ENCODE measurements around the gene HRK. TPM values are rescaled to one million over a fixed set of nuclear protein-coding genes. Genes with fewer than 3 reads are reported as not detected.

The HRK gene
- total RNA-seq, 1 donor from 2014 or later = not detected

DNA sequence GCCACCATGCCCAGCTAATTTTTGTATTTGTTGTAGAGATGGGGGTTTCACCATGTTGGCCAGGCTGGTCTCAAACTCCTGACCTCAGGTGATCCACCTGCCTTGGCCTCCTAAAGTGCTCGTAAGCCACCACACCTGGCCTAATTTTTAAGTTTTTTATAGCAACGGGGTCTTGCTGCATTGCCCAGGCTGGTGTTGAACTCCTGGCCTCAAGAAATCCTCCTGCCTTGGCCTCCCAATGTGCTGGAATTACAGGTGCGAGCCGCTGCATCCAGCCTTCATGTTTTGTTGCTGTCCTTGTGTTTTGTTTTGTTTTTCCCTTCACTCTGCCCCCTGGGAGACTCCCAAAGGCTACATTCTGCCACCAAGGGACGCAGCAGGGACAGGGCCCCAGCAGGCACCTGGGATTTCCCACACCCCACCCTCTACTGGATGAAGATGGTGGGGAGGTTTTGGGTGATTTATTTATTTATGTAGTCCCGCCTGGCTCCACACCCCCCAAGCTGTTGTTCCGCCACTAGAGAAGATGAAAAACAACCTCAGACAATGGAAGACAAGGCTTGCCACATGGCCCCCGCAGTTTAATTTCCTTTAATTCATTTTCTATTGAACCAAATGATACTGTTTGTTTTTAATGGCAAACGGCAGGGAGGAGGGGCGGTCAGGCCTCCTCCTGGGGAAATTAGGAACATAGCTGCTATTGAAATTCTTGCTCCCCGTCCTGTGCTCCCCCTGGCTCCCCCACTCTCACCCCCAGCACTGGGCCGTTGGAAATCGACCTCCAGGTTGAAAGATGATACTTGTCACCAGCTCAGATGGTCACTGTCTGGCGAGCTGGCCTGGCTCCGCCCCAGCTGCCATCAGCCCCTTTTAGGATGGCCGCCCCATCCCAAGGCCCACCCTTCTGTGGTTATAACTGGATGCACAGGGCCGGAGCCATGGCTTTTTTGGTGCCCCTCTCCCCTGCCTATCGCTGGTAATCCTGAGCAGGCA, 72.8 kb downstream of the HRK start:
- H3K27me3 Mint-ChIP-seq (ENCODE audit: unreplicated experiment) = no peaks in the 10 kb centered on the region
- TF ChIP-seq, protein P1, sequence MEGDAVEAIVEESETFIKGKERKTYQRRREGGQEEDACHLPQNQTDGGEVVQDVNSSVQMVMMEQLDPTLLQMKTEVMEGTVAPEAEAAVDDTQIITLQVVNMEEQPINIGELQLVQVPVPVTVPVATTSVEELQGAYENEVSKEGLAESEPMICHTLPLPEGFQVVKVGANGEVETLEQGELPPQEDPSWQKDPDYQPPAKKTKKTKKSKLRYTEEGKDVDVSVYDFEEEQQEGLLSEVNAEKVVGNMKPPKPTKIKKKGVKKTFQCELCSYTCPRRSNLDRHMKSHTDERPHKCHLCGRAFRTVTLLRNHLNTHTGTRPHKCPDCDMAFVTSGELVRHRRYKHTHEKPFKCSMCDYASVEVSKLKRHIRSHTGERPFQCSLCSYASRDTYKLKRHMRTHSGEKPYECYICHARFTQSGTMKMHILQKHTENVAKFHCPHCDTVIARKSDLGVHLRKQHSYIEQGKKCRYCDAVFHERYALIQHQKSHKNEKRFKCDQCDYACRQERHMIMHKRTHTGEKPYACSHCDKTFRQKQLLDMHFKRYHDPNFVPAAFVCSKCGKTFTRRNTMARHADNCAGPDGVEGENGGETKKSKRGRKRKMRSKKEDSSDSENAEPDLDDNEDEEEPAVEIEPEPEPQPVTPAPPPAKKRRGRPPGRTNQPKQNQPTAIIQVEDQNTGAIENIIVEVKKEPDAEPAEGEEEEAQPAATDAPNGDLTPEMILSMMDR (IDR thresholded peaks at IDR 0.05) = no peak
- no peaks in the 10 kb centered on the region for H3K36me3 Mint-ChIP-seq (ENCODE audit: unreplicated experiment)
- no peaks in the 10 kb centered on the region for H3K4me1 Mint-ChIP-seq (ENCODE audit: unreplicated experiment)
- DNase-seq (ENCODE audit: extremely low spot score, unreplicated experiment) = no peak
- no peak overlapping the region for H3K27ac Mint-ChIP-seq (ENCODE audit: unreplicated experiment)
- H3K4me3 Mint-ChIP-seq (ENCODE audit: unreplicated experiment) = no peak overlapping the region
- H3K9me3 Mint-ChIP-seq (ENCODE audit: unreplicated experiment) = no peaks in the 10 kb centered on the region

DNA sequence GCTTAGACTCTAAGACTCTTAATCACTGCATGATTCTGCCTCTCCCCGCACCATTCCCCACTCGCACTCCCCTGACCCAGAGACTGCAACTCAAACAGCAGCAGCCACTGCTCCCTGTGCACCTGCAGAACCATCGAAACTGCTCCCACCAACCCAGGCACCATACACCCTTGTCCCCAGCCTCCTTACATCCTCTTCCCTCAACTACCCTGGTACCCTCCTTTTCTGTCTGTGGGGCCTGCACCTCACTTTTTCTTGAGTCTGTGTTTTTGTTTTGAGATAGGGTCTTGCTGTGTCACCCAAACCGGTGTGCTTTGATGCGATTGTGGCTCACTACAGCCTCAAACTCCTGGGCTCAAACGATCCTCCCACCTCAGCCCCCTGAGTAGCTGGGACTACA, 73.7 kb downstream of the HRK start:
- Mint-ChIP-seq H3K4me1 (ENCODE audit: unreplicated experiment) (no peaks in the 10 kb centered on the region), H3K36me3 (ENCODE audit: unreplicated experiment) (no peaks in the 10 kb centered on the region), H3K27me3 (ENCODE audit: unreplicated experiment) (no peaks in the 10 kb centered on the region), H3K27ac (ENCODE audit: unreplicated experiment) (no peak overlapping the region), H3K4me3 (ENCODE audit: unreplicated experiment) (no peak overlapping the region), H3K9me3 (ENCODE audit: unreplicated experiment) (no peaks in the 10 kb centered on the region)
- TF ChIP-seq, protein P1 (IDR thresholded peaks at IDR 0.05) = no peak
- no peak for DNase-seq (ENCODE audit: extremely low spot score, unreplicated experiment)

DNA sequence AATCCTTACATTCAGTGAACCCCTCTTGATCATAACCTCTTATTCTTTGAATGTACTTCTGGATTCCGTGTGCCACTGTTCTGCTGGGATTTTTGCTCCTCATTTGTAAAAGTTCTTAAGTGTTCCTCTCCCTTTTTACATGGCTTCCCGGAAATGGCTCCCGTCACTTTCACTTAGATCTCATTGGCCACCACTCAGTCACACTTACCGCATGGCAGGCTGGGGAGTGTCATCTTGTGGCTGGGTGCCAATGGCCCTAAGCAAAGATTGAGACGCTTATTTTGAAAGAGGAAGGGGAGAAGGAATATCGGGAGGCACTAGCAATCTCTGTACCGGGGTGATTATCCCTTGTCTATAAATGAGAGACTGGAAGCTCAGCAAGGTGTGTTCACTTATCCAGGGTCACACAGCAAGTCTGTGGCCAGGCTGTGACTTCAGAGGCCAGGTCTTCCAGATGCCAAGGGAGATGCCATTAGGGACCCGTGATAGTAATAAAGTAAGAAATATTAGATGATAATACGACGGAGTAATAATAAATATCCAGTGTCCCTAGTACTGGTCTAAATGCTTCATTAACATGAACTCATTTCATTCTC, 74.3 kb downstream of the HRK start:
- H3K27ac Mint-ChIP-seq (ENCODE audit: unreplicated experiment) = no peak overlapping the region
- no peak for DNase-seq (ENCODE audit: extremely low spot score, unreplicated experiment)
- H3K4me1 Mint-ChIP-seq (ENCODE audit: unreplicated experiment) = no peaks in the 10 kb centered on the region
- no peaks in the 10 kb centered on the region for H3K9me3 Mint-ChIP-seq (ENCODE audit: unreplicated experiment)
- H3K36me3 Mint-ChIP-seq (ENCODE audit: unreplicated experiment) = no peaks in the 10 kb centered on the region
- no peaks in the 10 kb centered on the region for H3K27me3 Mint-ChIP-seq (ENCODE audit: unreplicated experiment)
- TF ChIP-seq, protein P1 (IDR thresholded peaks at IDR 0.05) = no peak
- no peak overlapping the region for H3K4me3 Mint-ChIP-seq (ENCODE audit: unreplicated experiment)

Other genes starting within 250 kb of the HRK start
- 36.9 and 37.7 TPM in 2 replicates for gene SPRING1, start 143.4 kb downstream of the HRK start, total RNA-seq
- gene RNFT2, start 143.1 kb downstream of the HRK start, total RNA-seq = 8.2 and 9.6 TPM in 2 replicates
- 32.1 and 33.6 TPM in 2 replicates for gene FBXW8, start 29.5 kb upstream of the HRK start, total RNA-seq
- gene TESC, start 218.0 kb upstream of the HRK start, total RNA-seq = not detected in 2 replicates